ENCODE data around the gene OR5AK2.

- no peak for TF ChIP-seq POLR2A (IDR thresholded peaks at IDR 0.05)
- no peak for TF ChIP-seq CTCF (IDR thresholded peaks at IDR 0.05)
These were observed 20.2 kb upstream of the OR5AK2 start for GRCh38 chr11:56968524-56968923.
